ENCODE results near the gene RASL10B.

DNA sequence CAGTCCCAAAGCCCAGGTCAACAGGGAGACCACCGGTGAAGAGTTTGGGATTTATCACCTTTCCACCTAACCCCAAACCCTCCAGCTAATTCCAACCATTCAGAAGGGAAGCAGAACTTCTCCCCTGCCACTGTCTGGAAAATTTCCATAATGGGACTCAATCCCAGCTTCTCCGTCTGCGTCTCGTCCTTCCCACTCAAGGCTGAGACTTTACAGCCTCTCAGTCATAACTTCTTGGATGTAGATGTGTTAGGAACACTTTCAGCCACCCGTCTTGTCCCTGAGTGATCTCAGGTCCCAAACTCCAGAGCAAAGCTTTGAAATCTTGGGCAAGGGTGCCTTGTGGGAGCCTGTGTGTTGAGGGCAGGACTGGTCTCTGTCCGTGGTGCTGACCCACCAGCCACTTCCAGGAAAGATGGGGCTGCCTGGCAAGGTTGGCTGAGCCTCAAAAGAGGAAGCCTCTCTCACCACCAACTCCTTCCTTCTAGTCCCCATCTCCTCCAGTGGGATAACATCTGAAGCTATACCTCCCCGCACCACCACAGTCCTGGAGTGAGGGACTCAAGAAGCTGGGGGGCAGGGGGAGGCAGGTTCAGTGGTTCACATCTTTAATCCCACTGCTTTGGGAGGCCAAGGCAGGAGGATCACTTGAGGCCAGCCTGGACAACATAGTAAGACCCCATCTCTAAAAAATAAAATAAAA lies 12.3 kb downstream of the RASL10B start:
- TF ChIP-seq, protein P1, sequence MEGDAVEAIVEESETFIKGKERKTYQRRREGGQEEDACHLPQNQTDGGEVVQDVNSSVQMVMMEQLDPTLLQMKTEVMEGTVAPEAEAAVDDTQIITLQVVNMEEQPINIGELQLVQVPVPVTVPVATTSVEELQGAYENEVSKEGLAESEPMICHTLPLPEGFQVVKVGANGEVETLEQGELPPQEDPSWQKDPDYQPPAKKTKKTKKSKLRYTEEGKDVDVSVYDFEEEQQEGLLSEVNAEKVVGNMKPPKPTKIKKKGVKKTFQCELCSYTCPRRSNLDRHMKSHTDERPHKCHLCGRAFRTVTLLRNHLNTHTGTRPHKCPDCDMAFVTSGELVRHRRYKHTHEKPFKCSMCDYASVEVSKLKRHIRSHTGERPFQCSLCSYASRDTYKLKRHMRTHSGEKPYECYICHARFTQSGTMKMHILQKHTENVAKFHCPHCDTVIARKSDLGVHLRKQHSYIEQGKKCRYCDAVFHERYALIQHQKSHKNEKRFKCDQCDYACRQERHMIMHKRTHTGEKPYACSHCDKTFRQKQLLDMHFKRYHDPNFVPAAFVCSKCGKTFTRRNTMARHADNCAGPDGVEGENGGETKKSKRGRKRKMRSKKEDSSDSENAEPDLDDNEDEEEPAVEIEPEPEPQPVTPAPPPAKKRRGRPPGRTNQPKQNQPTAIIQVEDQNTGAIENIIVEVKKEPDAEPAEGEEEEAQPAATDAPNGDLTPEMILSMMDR (IDR thresholded peaks at IDR 0.05 in 2 of 3, conservative IDR thresholded peaks at IDR 0.05 in 1 of 3; ENCODE audit: control insufficient read depth in 2 of 3, extremely low read depth in 1 of 3, insufficient read depth in 1 of 3, low read depth in 3 of 3, low read length in 3 of 3), result no peak
- TF ChIP-seq SMC3 (IDR thresholded peaks at IDR 0.05; ENCODE audit: borderline replicate concordance, low read length) (no peak), RFX5 (IDR thresholded peaks at IDR 0.05; ENCODE audit: low read depth, low read length) (no peak), CEBPB (IDR thresholded peaks at IDR 0.05; ENCODE audit: borderline replicate concordance in 1 of 2, low read depth in 2 of 2, low read length in 2 of 2) (no peak), ESRRA (IDR thresholded peaks at IDR 0.05; ENCODE audit: low read length) (no peak), SUZ12 (IDR thresholded peaks at IDR 0.05; ENCODE audit: unreplicated experiment) (no peak)
- TF ChIP-seq, protein P2, sequence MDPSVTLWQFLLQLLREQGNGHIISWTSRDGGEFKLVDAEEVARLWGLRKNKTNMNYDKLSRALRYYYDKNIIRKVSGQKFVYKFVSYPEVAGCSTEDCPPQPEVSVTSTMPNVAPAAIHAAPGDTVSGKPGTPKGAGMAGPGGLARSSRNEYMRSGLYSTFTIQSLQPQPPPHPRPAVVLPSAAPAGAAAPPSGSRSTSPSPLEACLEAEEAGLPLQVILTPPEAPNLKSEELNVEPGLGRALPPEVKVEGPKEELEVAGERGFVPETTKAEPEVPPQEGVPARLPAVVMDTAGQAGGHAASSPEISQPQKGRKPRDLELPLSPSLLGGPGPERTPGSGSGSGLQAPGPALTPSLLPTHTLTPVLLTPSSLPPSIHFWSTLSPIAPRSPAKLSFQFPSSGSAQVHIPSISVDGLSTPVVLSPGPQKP (IDR thresholded peaks at IDR 0.05; ENCODE audit: low read depth, low read length), result no peak
- TF ChIP-seq, protein P3, sequence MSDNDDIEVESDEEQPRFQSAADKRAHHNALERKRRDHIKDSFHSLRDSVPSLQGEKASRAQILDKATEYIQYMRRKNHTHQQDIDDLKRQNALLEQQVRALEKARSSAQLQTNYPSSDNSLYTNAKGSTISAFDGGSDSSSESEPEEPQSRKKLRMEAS (IDR thresholded peaks at IDR 0.05; ENCODE audit: low read depth, low read length), result no peak

Measured in GM12878 (cell line).